Cardiac muscle cell (in vitro differentiated cells and primary cell): Measurements from ENCODE around the gene SLC35B2. TPM values are rescaled to one million over a fixed set of nuclear protein-coding genes. Genes with fewer than 3 reads are reported as not detected.

Source experiments
- DNase-seq, 2 donors: peaks; one replicate each; pipeline versions ENCODE4 v3.0.0 to v3.0.0-alpha.2; 2010 to 2017; ENCODE audit warnings: low read depth in 1 of 2, low spot score in 1 of 2
- H3K27ac ChIP-seq: fragments of 200-600 bp; sonication (generic); 2 replicates; pipeline ENCODE4 v1.5.1; 2016
- H3K27me3 ChIP-seq: fragments of 200-600 bp; sonication (generic); 2 replicates; pipeline ENCODE4 v1.6.0; 2016; ENCODE audit warnings: control low read depth
- H3K36me3 ChIP-seq: fragments of 200-600 bp; sonication (generic); 2 replicates; pipeline ENCODE4 v1.5.1; 2016; ENCODE audit warnings: control low read depth
- H3K4me1 ChIP-seq: fragments of 200-600 bp; sonication (generic); 2 replicates; pipeline ENCODE4 v1.8.1; 2017; ENCODE audit warnings: low read depth, mild to moderate bottlenecking, mixed run types
- H3K4me3 ChIP-seq: fragments of 200-600 bp; sonication (generic); 2 replicates; pipeline ENCODE4 v1.5.1; 2016; ENCODE audit warnings: mild to moderate bottlenecking
- H3K9me3 ChIP-seq: fragments of 200-600 bp; sonication (generic); 2 replicates; pipeline ENCODE4 v1.5.1; 2017; ENCODE audit warnings: low read depth, mild to moderate bottlenecking, control low read depth
- polyA plus RNA-seq: library from polyadenylated mRNA; unstranded; fragments of >200 nt; fragmentation: Nextera tagmentation; extraction: Ambion mirVana; gene quantifications from 2 replicates; pipeline ENCODE4 v1.2.1, GENCODE V29; 2016
- total RNA-seq: library from RNA; depleted of rRNA; stranded (reverse); fragments of >200 nt; gene quantifications from 2 replicates; pipeline ENCODE4 v1.2.3, GENCODE V29; 2016
- TF ChIP-seq, protein P1 (sequence below): IDR thresholded peaks from 2 replicates; pipeline ENCODE4 v1.5.1; 2012; ENCODE audit warnings: low read depth, mild to moderate bottlenecking, low read length

SLC35B2 gene
- total and polyA plus RNA-seq, 2 experiments from 2014 or later = 34.3 to 63.3 TPM

DNA sequence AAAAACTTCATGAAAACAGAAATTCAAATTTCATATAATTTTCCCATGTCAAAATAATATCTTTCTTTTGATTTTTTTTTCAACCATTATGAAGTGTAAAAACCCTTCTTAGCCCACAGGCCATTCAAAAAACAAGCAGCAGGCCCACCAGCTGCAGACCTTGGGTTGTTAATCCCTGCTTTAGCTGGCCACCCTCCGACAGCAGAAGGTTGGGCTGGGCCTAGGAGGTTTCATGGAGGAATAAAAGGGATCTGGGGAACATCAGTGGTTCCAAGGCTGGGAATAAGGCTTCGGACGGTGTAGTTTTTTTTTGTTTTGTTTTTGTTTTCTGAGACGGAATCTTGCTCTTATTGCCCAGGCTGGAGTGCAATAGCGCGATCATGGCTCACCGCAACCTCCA, 14.0 kb downstream of the SLC35B2 start:
- Histone ChIP-seq H3K4me3 (no peak overlapping the region), H3K9me3 (no peaks in the 10 kb centered on the region), H3K27me3 (no peaks in the 10 kb centered on the region), H3K4me1 (peaks cover under 1% of the 10 kb centered on the region), H3K36me3 (no peaks in the 10 kb centered on the region), H3K27ac (no peak overlapping the region)
- TF ChIP-seq, protein P1, sequence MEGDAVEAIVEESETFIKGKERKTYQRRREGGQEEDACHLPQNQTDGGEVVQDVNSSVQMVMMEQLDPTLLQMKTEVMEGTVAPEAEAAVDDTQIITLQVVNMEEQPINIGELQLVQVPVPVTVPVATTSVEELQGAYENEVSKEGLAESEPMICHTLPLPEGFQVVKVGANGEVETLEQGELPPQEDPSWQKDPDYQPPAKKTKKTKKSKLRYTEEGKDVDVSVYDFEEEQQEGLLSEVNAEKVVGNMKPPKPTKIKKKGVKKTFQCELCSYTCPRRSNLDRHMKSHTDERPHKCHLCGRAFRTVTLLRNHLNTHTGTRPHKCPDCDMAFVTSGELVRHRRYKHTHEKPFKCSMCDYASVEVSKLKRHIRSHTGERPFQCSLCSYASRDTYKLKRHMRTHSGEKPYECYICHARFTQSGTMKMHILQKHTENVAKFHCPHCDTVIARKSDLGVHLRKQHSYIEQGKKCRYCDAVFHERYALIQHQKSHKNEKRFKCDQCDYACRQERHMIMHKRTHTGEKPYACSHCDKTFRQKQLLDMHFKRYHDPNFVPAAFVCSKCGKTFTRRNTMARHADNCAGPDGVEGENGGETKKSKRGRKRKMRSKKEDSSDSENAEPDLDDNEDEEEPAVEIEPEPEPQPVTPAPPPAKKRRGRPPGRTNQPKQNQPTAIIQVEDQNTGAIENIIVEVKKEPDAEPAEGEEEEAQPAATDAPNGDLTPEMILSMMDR = no peak
- DNase-seq = no peak

DNA sequence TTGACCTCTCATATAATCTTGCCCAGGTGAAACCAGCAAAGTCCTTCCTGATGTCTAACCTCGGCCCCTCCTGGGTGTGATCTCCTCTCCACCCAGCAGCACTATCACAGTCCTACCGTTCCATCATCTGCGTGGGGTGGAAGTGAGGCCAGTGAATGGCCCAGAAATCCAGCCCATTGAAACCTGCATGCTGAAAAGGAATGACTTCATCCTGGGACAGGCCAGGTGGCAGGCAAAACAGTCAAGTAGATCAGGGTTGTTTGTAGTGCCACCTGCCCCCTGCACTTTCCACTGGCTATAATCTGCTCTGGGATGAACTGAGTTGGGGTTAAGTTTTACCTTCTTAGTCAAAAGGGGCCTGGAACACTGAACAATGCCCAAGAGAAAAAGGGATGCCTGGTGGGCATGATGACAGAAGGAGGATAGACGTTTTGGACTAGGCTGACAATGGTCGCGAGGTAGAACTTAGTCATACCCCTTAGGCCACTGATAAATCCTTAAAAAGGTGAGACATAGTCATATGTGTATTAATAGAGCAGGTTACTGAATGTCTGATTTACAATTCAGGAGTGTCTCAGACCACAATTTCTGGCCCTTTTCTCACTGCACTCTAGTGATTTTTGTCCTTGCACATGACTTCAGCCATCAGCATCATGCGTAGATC, 18.5 kb downstream of the SLC35B2 start:
- no peak for DNase-seq
- Histone ChIP-seq H3K27ac (no peak overlapping the region), H3K4me1 (peaks cover 19% of the 10 kb centered on the region), H3K27me3 (no peaks in the 10 kb centered on the region), H3K9me3 (no peaks in the 10 kb centered on the region), H3K36me3 (no peaks in the 10 kb centered on the region), H3K4me3 (no peak overlapping the region)
- TF ChIP-seq, protein P1 = no peak

DNA sequence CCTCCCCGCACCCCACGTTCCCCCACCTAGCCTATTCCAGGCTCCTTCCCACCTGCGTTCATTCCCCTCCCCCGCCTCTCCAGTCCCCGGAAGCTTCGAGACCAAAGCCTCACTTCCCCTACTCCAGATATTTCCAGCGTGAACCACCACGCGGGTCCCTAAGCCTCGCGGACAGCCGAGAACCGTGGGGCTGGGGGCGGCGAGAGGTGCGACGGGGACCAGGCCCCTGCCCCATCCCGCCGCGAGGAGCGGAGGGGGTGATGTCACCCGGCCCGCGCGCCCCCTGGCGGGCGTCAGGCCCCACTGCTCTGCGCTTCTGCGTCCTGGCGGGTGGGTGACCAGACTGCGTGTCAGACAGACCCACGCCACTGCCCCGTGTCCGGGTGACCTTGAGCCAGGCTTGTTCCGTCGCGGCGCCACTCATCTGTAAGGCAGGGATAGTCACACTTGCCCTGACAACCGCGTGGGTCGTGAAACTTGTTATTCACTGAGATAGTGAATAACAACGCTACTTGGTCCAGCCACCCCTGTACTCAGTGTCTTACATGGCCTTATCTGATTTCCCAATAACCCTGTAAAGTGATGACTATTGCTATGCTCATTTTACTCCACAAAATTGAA, 19.4 kb downstream of the SLC35B2 start:
- no peaks in the 10 kb centered on the region for H3K9me3 ChIP-seq
- H3K36me3 ChIP-seq = peaks cover 2% of the 10 kb centered on the region
- DNase-seq = peak; percentile 73 to 82
- TF ChIP-seq, protein P1 = peak; percentile 97
- H3K4me1 ChIP-seq = peaks cover 20% of the 10 kb centered on the region
- H3K27ac ChIP-seq = no peak overlapping the region
- H3K27me3 ChIP-seq = no peaks in the 10 kb centered on the region
- peak overlapping the region; percentile 48 for H3K4me3 ChIP-seq

DNA sequence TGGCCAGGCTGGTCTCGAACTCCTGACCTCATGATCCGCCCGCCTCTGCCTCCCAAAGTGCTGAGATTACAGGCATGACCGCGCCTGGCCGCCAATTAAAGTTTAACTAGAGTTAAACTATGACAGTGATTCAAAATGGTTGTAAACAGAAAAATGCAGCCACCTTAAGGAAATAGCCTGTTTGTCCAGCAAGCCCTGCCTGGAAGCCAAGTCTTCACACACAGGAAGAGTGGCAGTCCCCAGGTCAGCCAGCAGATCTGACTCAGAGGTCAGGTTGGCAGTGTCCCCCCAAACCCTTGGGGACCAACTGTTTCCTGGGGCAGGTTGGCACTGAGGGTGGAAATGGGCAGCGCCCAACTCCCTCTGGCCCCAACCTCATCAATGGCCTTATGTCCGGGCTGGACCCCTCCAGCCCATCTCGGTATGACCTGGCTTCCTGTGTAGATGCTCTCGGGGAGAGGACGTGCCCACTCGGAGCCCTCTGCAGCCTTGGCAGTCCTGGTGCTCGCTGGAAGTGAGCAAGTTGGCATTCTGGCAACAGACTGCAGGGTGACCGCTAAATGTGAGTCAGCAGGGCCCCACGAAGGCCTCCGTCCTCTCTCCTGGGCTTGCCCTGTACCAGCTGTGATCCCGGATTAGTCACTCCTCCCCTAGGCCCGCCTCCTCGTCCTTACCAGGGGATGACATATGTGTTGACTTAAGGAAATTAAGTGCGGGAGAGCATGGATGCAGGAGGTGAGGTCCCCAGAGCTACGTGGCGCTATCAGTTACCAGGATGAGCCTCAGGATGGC, 20.1 kb downstream of the SLC35B2 start:
- Histone ChIP-seq H3K4me1 (peaks cover 20% of the 10 kb centered on the region), H3K27ac (no peak overlapping the region), H3K36me3 (peaks cover 7% of the 10 kb centered on the region), H3K9me3 (no peaks in the 10 kb centered on the region), H3K27me3 (no peaks in the 10 kb centered on the region), H3K4me3 (peak overlapping the region; percentile 48)
- TF ChIP-seq, protein P1 = no peak
- peak; percentile 65 to 90 for DNase-seq

DNA sequence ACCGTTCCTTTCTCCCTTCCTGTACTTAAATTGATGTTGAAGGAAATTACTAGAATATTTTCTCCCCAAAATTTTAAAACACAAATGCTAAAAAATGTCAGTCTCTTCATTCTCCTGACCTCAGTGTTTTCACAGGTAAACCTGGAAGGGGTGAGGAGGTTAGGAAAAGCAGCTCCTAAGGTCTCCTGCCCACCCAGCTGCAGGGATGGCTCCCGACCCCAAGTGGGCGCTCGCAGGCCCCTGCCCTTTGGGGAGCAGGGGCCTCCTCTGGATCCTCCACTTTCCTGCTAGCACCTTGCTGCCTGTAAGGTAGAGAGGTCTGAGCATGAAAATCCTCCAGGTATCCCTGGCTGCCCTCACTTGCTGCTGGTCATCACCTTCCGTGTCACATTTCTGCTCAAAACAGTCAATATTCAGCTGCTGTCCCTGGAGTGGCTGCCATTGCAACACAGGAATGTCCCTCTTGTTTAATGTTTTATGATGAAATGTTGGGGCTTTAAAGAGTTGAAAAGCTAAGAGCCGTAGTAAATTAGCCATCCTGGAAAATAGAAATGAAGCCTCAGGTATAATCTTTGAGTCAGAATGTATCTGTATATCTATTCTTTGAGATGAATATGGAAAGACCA, 21.3 kb downstream of the SLC35B2 start:
- H3K4me3 ChIP-seq = no peak overlapping the region
- no peaks in the 10 kb centered on the region for H3K27me3 ChIP-seq
- DNase-seq = no peak
- TF ChIP-seq, protein P1 = no peak
- no peaks in the 10 kb centered on the region for H3K9me3 ChIP-seq
- H3K4me1 ChIP-seq = peaks cover 20% of the 10 kb centered on the region
- H3K27ac ChIP-seq = no peak overlapping the region
- peaks cover 11% of the 10 kb centered on the region for H3K36me3 ChIP-seq
